Mesenchymal stem cell (in vitro differentiated cells and primary cell): ENCODE measurements around the gene TRPM1.

Experiments used
- DNase-seq: peaks from one replicate; pipeline ENCODE4 v3.0.0-alpha.2; 2013
- H2AFZ ChIP-seq: one replicate; pipeline ENCODE4 v1.6.1; 2013; ENCODE audit warnings: low read depth, mild to moderate bottlenecking, control low read depth, inconsistent platforms, low read length, moderate library complexity
- H2AK5ac ChIP-seq: 2 replicates; pipeline ENCODE4 v1.6.1; 2013; ENCODE audit warnings: low read length, moderate library complexity, mild to moderate bottlenecking, inconsistent platforms; ENCODE audit not compliant: severe bottlenecking
- H2BK120ac ChIP-seq: one replicate; pipeline ENCODE4 v1.6.1; 2013; ENCODE audit warnings: low read depth, mild to moderate bottlenecking, inconsistent platforms, low read length, moderate library complexity
- H2BK12ac ChIP-seq, 2 experiments: one replicate each; pipeline ENCODE4 v1.6.1; 2013; ENCODE audit warnings: inconsistent platforms in 2 of 2, low read length in 2 of 2, mild to moderate bottlenecking in 2 of 2, moderate library complexity in 2 of 2, control low read depth in 1 of 2
- H2BK15ac ChIP-seq: one replicate; pipeline ENCODE4 v1.6.1; 2013; ENCODE audit warnings: mild to moderate bottlenecking, low read depth, inconsistent platforms; ENCODE audit not compliant: poor library complexity, severe bottlenecking
- H2BK5ac ChIP-seq: 2 replicates; pipeline ENCODE4 v1.6.1; 2013; ENCODE audit warnings: low read depth, mild to moderate bottlenecking, low read length, control low read depth, inconsistent platforms; ENCODE audit not compliant: poor library complexity, severe bottlenecking
- H3K14ac ChIP-seq, 2 experiments: one replicate each; pipeline ENCODE4 v1.6.1; 2013; ENCODE audit warnings: inconsistent platforms in 2 of 2, low read length in 2 of 2, control low read depth in 1 of 2, mild to moderate bottlenecking in 1 of 2, moderate library complexity in 1 of 2
- H3K18ac ChIP-seq, 2 experiments: one replicate each; pipeline ENCODE4 v1.6.1; 2013; ENCODE audit warnings: inconsistent platforms in 2 of 2, low read length in 2 of 2, control low read depth in 1 of 2, low read depth in 1 of 2, mild to moderate bottlenecking in 1 of 2
- H3K23ac ChIP-seq, 2 experiments: one replicate each; pipeline ENCODE4 v1.6.1; 2013; ENCODE audit warnings: inconsistent platforms in 2 of 2, low read length in 2 of 2, mild to moderate bottlenecking in 2 of 2, moderate library complexity in 2 of 2, control low read depth in 1 of 2
- H3K27ac ChIP-seq: 2 replicates; pipeline ENCODE4 v1.5.1; 2013; ENCODE audit warnings: mild to moderate bottlenecking, moderate library complexity, low read length, control low read depth, inconsistent platforms; ENCODE audit not compliant: poor library complexity, severe bottlenecking
- H3K27me3 ChIP-seq, 2 experiments: 2 replicates each; pipeline versions ENCODE4 v1.6.1 to v1.7.0; 2013; ENCODE audit warnings: low read length in 2 of 2, mild to moderate bottlenecking in 2 of 2, moderate library complexity in 2 of 2, control low read depth in 1 of 2, inconsistent platforms in 1 of 2; ENCODE audit not compliant: control insufficient read depth in 1 of 2, insufficient read depth in 1 of 2
- H3K36me3 ChIP-seq, 2 experiments: 2 replicates each; pipeline versions ENCODE4 v1.6.1 to v1.7.0; 2013; ENCODE audit warnings: low read length in 2 of 2, control low read depth in 1 of 2, inconsistent platforms in 1 of 2, low read depth in 1 of 2, mild to moderate bottlenecking in 1 of 2; ENCODE audit not compliant: insufficient read depth in 2 of 2, control insufficient read depth in 1 of 2
- H3K4ac ChIP-seq, 2 experiments: one replicate each; pipeline ENCODE4 v1.6.1; 2013; ENCODE audit warnings: inconsistent platforms in 2 of 2, low read length in 2 of 2, mild to moderate bottlenecking in 2 of 2, moderate library complexity in 2 of 2, control low read depth in 1 of 2, low read depth in 1 of 2
- H3K4me1 ChIP-seq: 2 replicates; pipeline ENCODE4 v1.6.1; 2013; ENCODE audit warnings: low read depth, low read length, control low read depth; ENCODE audit not compliant: control insufficient read depth, insufficient read depth
- H3K4me2 ChIP-seq: 2 replicates; pipeline ENCODE4 v1.6.1; 2013; ENCODE audit warnings: low read length, mild to moderate bottlenecking, inconsistent platforms; ENCODE audit not compliant: poor library complexity, severe bottlenecking
- H3K4me3 ChIP-seq, 2 experiments: 2 replicates each; pipeline versions ENCODE4 v1.5.1 to v1.7.0; 2013; ENCODE audit warnings: low read length in 2 of 2, mild to moderate bottlenecking in 2 of 2, control low read depth in 1 of 2, low read depth in 1 of 2; ENCODE audit not compliant: insufficient read depth in 1 of 2
- H3K79me1 ChIP-seq: replicated peaks from 2 replicates; pipeline ENCODE4 v1.6.1; 2013; ENCODE audit warnings: mild to moderate bottlenecking, control low read depth, low read length, inconsistent platforms; ENCODE audit not compliant: poor library complexity, severe bottlenecking
- H3K9ac ChIP-seq: 2 replicates; pipeline ENCODE4 v1.7.0; 2013; ENCODE audit warnings: mild to moderate bottlenecking, low read length, moderate library complexity
- H3K9me3 ChIP-seq: 2 replicates; pipeline ENCODE4 v1.7.0; 2013; ENCODE audit warnings: mild to moderate bottlenecking, low read length; ENCODE audit not compliant: control insufficient read depth
- H4K8ac ChIP-seq: one replicate; pipeline ENCODE4 v1.6.1; 2013; ENCODE audit warnings: inconsistent platforms, mild to moderate bottlenecking, low read length, moderate library complexity
- H4K91ac ChIP-seq: one replicate; pipeline ENCODE4 v1.6.1; 2013; ENCODE audit warnings: mild to moderate bottlenecking, low read length, inconsistent platforms
- WGBS: methylation state at CpG from one replicate; pipeline ENCODE4 v1.1.7; 2013; ENCODE audit warnings: mixed read lengths; 5-methylcytosine and 5-hydroxymethylcytosine counted together

The TRPM1 gene

DNA sequence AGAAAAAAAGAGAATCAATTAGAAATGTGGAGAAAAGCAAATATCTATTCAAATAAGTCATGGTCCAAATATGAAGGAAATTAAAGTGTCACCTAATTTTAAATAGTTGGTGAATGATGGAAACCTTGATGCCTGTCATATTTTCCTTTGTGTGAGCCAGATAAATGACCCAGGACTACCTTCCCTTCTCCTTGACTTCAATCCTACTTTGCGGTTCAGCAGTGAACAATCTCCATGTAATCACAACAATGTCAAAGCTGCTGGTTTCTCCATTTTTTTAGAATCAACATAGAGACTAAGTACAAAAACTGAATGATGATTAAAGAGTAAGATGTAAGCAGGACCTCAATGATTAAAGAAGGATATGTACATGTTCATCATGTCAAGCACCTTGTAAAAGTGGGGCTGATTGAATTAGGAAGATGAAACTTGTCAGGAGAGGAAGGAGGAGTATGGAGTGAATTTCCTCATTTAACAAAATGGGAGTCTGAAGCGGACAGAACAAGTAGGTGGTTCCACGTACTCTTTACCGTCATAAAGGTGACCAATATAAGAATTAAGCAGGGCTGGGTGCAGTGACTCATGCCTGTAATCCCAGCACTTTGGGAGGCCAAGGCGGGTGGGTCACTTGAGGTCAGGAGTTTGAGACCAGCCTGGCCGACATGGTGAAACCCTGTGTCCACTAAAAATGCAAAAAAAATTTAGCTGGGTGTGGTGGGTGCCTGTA is 43.1 kb downstream of the TRPM1 start:
- peaks cover 3% of the 10 kb centered on the region for H3K4me1 ChIP-seq
- H4K91ac ChIP-seq = no peak overlapping the region
- no peak overlapping the region for H2AK5ac ChIP-seq
- H2AFZ ChIP-seq = no peak overlapping the region
- no peaks in the 10 kb centered on the region for H3K36me3 ChIP-seq
- H3K23ac ChIP-seq = no peak overlapping the region
- peaks cover 3 to 26% of the 10 kb centered on the region in 2 experiments for H3K27me3 ChIP-seq
- H3K9ac ChIP-seq = no peak overlapping the region
- no peak overlapping the region for H2BK5ac ChIP-seq
- H3K79me1 ChIP-seq = no peaks in the 10 kb centered on the region
- no peak overlapping the region for H3K27ac ChIP-seq
- no peak overlapping the region for H4K8ac ChIP-seq
- H2BK120ac ChIP-seq = no peak overlapping the region
- no peak overlapping the region for H3K18ac ChIP-seq
- no peaks in the 10 kb centered on the region for H3K9me3 ChIP-seq
- H3K4me3 ChIP-seq = no peak overlapping the region
- H3K14ac ChIP-seq = no peak overlapping the region
- WGBS = 83% methylated on average over 5 of the region's 6 CpGs
- no peak for DNase-seq
- no peak overlapping the region for H3K4me2 ChIP-seq
- no peak overlapping the region for H2BK15ac ChIP-seq
- H3K4ac ChIP-seq = no peak overlapping the region
- no peak overlapping the region for H2BK12ac ChIP-seq

DNA sequence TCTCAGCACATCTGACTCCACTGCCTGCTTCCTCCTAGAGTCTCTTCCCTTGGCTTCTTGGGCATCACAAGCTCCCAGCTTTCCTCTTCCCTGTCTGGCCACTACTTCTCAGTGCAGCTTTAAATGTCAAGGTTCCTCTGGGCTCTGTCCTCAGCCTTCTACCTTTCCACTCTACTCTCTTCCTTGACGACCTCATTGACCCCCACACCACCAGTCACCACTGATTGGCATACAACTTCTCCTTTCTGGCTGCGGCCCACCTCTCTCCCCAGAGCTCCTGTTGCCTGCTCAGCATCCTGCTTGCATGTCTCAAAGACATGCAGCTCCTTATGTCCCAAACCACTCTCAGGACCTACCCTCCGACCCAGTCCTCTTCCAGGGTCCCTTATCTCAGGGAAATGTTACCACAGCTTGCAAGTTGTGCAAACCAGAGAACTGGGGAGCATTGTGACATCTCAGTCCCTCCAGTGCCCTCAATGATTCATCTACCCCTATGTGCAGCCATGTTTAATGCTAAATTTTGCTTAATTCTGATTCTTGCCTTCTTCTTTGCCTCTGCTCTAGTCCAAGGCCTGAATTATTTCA is 49.9 kb downstream of the TRPM1 start:
- Histone ChIP-seq H3K36me3 (no peaks in the 10 kb centered on the region), H3K4me2 (no peak overlapping the region), H4K91ac (no peak overlapping the region), H3K27me3 (peaks cover 3 to 9% of the 10 kb centered on the region in 2 experiments), H2BK5ac (no peak overlapping the region), H3K18ac (no peak overlapping the region), H4K8ac (no peak overlapping the region), H2BK120ac (no peak overlapping the region), H3K27ac (no peak overlapping the region), H3K4ac (no peak overlapping the region), H3K4me1 (no peaks in the 10 kb centered on the region), H3K14ac (no peak overlapping the region), H2AK5ac (no peak overlapping the region), H3K9ac (no peak overlapping the region), H2BK12ac (no peak overlapping the region), H3K9me3 (no peaks in the 10 kb centered on the region), H3K79me1 (no peaks in the 10 kb centered on the region), H2BK15ac (no peak overlapping the region), H2AFZ (no peak overlapping the region), H3K4me3 (no peak overlapping the region), H3K23ac (no peak overlapping the region)
- 63% methylated on average over 3 of the region's 3 CpGs for WGBS
- no peak for DNase-seq

DNA sequence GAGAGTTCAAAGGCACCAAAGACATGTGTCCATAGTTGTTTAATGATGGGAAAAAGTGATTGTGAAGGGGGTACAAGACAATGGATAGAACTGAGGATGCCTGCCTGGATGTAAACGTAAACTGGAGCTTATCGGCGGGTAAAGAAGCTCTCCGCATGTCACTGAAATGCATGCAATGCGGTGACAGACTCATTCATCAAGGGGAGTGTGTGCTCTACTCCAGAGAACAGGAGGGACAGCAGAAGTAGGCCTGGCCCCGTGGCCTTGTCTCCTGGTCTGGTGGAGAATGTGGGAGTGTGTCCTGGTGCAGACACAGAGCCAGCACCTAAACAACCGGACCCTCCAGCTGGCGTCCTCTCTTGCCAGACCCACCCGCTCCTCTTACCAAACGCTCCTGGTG is 50.6 kb downstream of the TRPM1 start:
- Histone ChIP-seq H2BK5ac (no peak overlapping the region), H3K4me1 (no peaks in the 10 kb centered on the region), H2AFZ (no peak overlapping the region), H3K4me3 (no peak overlapping the region), H3K36me3 (no peaks in the 10 kb centered on the region), H3K4me2 (no peak overlapping the region), H3K14ac (no peak overlapping the region), H3K9ac (no peak overlapping the region), H2BK15ac (no peak overlapping the region), H4K91ac (no peak overlapping the region), H3K79me1 (no peaks in the 10 kb centered on the region), H3K9me3 (no peaks in the 10 kb centered on the region), H2AK5ac (no peak overlapping the region), H3K27ac (no peak overlapping the region), H3K18ac (no peak overlapping the region), H3K4ac (no peak overlapping the region), H2BK120ac (no peak overlapping the region), H2BK12ac (no peak overlapping the region), H3K27me3 (peaks cover 3 to 9% of the 10 kb centered on the region in 2 experiments), H3K23ac (no peak overlapping the region), H4K8ac (no peak overlapping the region)
- WGBS = 80% methylated on average over 10 of the region's 10 CpGs
- no peak for DNase-seq

DNA sequence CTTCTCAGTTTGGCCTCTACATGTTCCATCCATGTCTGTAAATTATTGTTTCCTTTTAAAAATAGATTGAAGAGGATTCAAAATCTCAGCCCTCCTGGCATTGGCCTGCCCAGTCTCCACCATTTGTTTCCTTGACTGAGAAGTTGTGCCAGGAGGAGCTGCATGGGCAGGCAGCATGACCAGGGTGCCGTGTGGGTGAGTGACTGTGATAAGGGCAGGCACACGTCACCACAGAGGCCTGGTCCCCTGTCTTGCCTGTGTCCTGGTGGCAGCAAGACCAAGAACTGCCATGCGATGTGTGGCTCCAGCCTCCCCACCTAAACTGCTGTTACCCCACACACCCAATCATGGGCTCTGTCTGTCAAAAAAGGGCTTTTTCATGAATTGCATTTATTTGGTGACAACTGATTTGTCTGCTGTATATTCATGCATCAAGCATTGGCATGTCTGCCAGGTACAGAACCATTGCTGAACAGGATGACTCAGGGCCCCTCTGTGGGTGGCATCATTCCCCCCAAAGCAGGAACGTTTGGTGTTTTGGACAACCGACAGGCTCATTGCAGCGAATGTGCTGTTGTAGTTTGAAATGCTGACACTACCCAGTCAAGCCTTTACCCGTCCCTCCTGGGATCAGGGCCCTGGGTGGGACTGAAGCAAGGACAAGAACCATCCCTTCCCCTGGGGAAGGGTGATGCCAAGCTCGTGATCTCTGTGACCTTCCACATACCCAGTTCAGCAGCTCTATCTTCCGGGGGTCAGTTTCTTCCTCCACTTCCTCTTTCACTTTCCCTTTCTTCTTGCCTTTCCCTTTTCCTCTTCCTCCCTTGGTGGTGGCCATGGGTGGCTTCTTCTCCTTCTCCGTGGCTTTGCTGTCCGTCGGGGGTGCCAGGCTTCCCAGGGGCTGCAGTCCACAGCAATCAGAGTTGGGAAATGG is 51.6 kb downstream of the TRPM1 start:
- Histone ChIP-seq H2BK5ac (no peak overlapping the region), H4K91ac (no peak overlapping the region), H3K23ac (no peak overlapping the region), H3K4me1 (no peaks in the 10 kb centered on the region), H4K8ac (no peak overlapping the region), H3K4me3 (no peak overlapping the region), H3K27me3 (peaks cover 0 to 8% of the 10 kb centered on the region in 2 experiments), H3K27ac (no peak overlapping the region), H2BK120ac (no peak overlapping the region), H3K36me3 (no peaks in the 10 kb centered on the region), H3K14ac (peak overlapping the region in 1 of 2 experiments; percentile 62), H3K18ac (no peak overlapping the region), H2AFZ (no peak overlapping the region), H2BK12ac (no peak overlapping the region), H3K79me1 (no peaks in the 10 kb centered on the region), H3K9ac (no peak overlapping the region), H3K4ac (no peak overlapping the region), H2BK15ac (no peak overlapping the region), H3K9me3 (no peaks in the 10 kb centered on the region), H2AK5ac (no peak overlapping the region), H3K4me2 (no peak overlapping the region)
- WGBS = 79% methylated on average over 11 of the region's 12 CpGs
- no peak for DNase-seq
